Activated CD4-positive, alpha-beta T cell treated with anti-CD3 and anti-CD28 coated beads, Interleukin-2, amount 50 U/mL, for 24 hours (primary cell): ENCODE data around the gene CYS1.

Experiments
- DNase-seq, 2 donors: peaks; one replicate each; pipeline ENCODE4 v3.0.0-alpha.2; 2020; ENCODE audit warnings: low read depth in 1 of 2, low spot score in 1 of 2

Gene CYS1

GRCh38 chr2:10048501-10049171, 31.6 kb downstream of the CYS1 start:
- no peak for DNase-seq

GRCh38 chr2:10047616-10048500, 32.4 kb downstream of the CYS1 start:
- DNase-seq: no peak

- no peak for DNase-seq
These were observed 33.3 kb downstream of the CYS1 start for GRCh38 chr2:10046931-10047330.

- DNase-seq: no peak
These were observed 34.5 kb downstream of the CYS1 start for GRCh38 chr2:10045561-10046355.

GRCh38 chr2:10043906-10044601, 36.2 kb downstream of the CYS1 start:
- peak; percentile 66 to 93 for DNase-seq

GRCh38 chr2:10043256-10043905, 36.8 kb downstream of the CYS1 start, which contains the start of gene KLF11:
Gene KLF11, plus strand, starts transcription at chr2:10043550. Its CDS starts 167 bp downstream, at chr2:10043717.
- DNase-seq: peak; percentile 49 to 65

- DNase-seq: no peak
These were observed 37.7 kb downstream of the CYS1 start for GRCh38 chr2:10042301-10043161.

GRCh38 chr2:10041711-10042110, 38.5 kb downstream of the CYS1 start:
- no peak for DNase-seq

- no peak for DNase-seq
These were observed 40.4 kb downstream of the CYS1 start for GRCh38 chr2:10039658-10040410.

- no peak for DNase-seq
These were observed 41.5 kb downstream of the CYS1 start for GRCh38 chr2:10038716-10039115.

GRCh38 chr2:10038123-10038522, 42.1 kb downstream of the CYS1 start:
- DNase-seq: no peak

GRCh38 chr2:10036095-10036884, 43.9 kb downstream of the CYS1 start:
- no peak for DNase-seq

- DNase-seq: no peak
These were observed 44.6 kb downstream of the CYS1 start for GRCh38 chr2:10035633-10036032.

- no peak for DNase-seq
These were observed 45.2 kb downstream of the CYS1 start for GRCh38 chr2:10035053-10035422.

- DNase-seq: no peak
These were observed 45.7 kb downstream of the CYS1 start for GRCh38 chr2:10034333-10035052.

GRCh38 chr2:10033251-10034006, 46.8 kb downstream of the CYS1 start:
- DNase-seq: no peak

GRCh38 chr2:10032746-10033105, 47.5 kb downstream of the CYS1 start:
- DNase-seq: no peak
